DOHH2 (cell line): ENCODE results near the gene GJB2.

Source experiments
- EZH2phosphoT487 ChIP-seq: fragments of 200-600 bp; sonication (generic); IDR thresholded peaks from 2 replicates; pipeline ENCODE4 v1.6.1; 2017; ENCODE audit warnings: borderline replicate concordance, mild to moderate bottlenecking, antibody characterized with exemption, low read length, moderate library complexity, mixed read lengths
- TF ChIP-seq, protein P1 (sequence below): fragments of 200-600 bp; sonication (generic); IDR thresholded peaks from one replicate; pipeline ENCODE4 v1.5.1; 2014; ENCODE audit warnings: antibody characterized with exemption, mild to moderate bottlenecking, low read depth, low read length; ENCODE audit not compliant: poor library complexity, severe bottlenecking

DNA sequence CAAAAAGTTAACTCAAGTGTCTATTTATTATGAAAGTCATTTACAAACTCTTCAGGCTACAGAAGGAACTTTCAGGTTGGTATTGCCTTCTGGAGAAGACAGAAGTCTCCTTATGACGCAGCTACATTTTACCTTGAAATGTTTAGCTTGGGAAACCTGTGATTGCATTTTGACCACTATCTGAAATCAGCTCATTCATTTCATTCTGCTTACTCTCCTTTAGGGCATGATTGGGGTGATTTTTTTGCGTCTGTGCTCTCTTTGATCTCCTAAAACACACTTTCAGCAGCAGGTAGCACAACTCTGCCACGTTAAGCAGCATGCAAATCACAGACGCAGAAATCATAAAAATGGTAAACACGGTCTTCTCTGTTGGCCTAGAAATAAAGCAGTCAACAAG lies 29.8 kb upstream of the GJB2 start:
- TF ChIP-seq, protein P1, sequence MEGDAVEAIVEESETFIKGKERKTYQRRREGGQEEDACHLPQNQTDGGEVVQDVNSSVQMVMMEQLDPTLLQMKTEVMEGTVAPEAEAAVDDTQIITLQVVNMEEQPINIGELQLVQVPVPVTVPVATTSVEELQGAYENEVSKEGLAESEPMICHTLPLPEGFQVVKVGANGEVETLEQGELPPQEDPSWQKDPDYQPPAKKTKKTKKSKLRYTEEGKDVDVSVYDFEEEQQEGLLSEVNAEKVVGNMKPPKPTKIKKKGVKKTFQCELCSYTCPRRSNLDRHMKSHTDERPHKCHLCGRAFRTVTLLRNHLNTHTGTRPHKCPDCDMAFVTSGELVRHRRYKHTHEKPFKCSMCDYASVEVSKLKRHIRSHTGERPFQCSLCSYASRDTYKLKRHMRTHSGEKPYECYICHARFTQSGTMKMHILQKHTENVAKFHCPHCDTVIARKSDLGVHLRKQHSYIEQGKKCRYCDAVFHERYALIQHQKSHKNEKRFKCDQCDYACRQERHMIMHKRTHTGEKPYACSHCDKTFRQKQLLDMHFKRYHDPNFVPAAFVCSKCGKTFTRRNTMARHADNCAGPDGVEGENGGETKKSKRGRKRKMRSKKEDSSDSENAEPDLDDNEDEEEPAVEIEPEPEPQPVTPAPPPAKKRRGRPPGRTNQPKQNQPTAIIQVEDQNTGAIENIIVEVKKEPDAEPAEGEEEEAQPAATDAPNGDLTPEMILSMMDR: no peak
- no peak for TF ChIP-seq EZH2phosphoT487
